Activated naive CD4-positive, alpha-beta T cell treated with anti-CD3 and anti-CD28 coated beads, Interleukin-2, amount 50 U/mL, for 72 hours (primary cell): ENCODE measurements around the gene BARHL1. TPM values are rescaled to one million over a fixed set of nuclear protein-coding genes. Genes with fewer than 3 reads are reported as not detected.

Experiments used
- ATAC-seq, 2 donors: fragments of 150-1000 bp; cut with Tn5 transposase; 2 replicates each; pipeline ENCODE4 v1.10.0; 2021; ENCODE audit warnings: mild to moderate bottlenecking in 2 of 2, moderate library complexity in 2 of 2
- DNase-seq, 2 donors: peaks; one replicate each; pipeline ENCODE4 v3.0.0; 2021 to 2022; ENCODE audit warnings: low spot score in 2 of 2
- H3K27ac Mint-ChIP-seq, 2 donors: one replicate each; pipeline ENCODE4 v1.8.0; 2022; ENCODE audit warnings: mild to moderate bottlenecking in 2 of 2, mixed read lengths in 2 of 2
- H3K36me3 Mint-ChIP-seq, 2 donors: one replicate each; pipeline ENCODE4 v1.8.0; 2022; ENCODE audit warnings: mixed read lengths in 2 of 2
- H3K9me3 Mint-ChIP-seq, 2 donors: one replicate each; pipeline ENCODE4 v1.8.0; 2022; ENCODE audit warnings: mixed read lengths in 2 of 2
- total RNA-seq, 2 donors: library from RNA; stranded (reverse); gene quantifications; one replicate each; pipeline ENCODE4 v1.2.3, GENCODE V29; 2022

The BARHL1 gene
- total RNA-seq, 2 donors from 2014 or later: not detected

DNA sequence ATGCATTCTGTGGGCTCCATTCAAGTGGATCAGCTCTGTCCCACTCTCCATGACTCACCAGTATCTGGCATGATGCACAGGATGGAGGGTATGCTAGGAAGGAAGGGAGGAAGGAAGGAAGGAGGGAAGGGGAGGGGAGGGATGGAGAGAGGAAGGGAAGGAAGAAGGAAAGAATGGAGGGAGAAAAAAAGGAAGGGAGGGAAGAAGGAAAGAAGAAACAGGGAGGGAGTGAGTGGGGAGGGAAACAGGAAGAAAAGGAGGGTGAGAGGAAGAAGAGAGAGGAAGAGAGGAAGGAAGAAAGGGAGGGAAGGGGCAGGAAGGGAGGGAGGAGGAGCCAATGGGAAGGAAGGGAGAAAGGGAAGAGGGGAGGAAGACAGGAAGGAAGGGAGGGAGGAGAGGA lies 5.3 kb upstream of the BARHL1 start:
- peaks cover 0 to 9% of the 10 kb centered on the region in 2 donors for H3K36me3 Mint-ChIP-seq
- DNase-seq (no peak), ATAC-seq (no peak)
- no peak overlapping the region for H3K27ac Mint-ChIP-seq
- H3K9me3 Mint-ChIP-seq: no peaks in the 10 kb centered on the region

DNA sequence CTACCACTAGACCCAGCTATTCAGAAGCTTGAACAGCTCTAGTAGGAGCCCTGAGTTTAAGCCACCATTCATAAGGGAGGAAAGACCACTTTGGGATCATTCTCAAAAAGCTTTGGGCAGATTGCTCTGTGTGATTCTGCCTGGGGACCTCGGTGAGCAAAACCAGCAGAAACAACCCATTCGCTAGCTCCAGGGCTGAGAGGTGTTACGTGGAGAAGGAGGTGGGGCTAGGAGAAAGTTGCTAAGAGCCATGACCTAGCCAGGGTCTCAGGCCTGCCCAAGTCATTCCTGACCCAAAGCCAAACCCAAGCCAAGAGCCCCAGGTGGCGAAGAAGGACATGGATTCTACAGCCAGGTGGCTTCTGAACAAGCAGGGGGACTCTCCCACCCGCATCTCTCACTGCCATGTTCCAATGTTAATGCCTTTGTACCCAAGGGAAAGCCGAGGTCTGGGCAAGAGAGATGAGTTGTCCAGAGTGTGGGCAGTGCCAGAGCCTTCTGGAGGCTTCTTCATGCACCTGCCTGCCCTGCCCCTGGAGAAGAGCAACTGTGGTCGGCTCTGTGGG lies 4.0 kb upstream of the BARHL1 start:
- Mint-ChIP-seq H3K9me3 (no peaks in the 10 kb centered on the region), H3K36me3 (peaks cover 0 to 9% of the 10 kb centered on the region in 2 donors), H3K27ac (no peak overlapping the region)
- no peak for ATAC-seq
- no peak for DNase-seq

- no peaks in the 10 kb centered on the region for H3K9me3 Mint-ChIP-seq
- DNase-seq: no peak
- H3K27ac Mint-ChIP-seq: no peak overlapping the region
- H3K36me3 Mint-ChIP-seq: peaks cover 0 to 12% of the 10 kb centered on the region in 2 donors
- no peak for ATAC-seq
These were observed 3.0 kb upstream of the BARHL1 start for GRCh38 chr9:132579427-132579798.

DNA sequence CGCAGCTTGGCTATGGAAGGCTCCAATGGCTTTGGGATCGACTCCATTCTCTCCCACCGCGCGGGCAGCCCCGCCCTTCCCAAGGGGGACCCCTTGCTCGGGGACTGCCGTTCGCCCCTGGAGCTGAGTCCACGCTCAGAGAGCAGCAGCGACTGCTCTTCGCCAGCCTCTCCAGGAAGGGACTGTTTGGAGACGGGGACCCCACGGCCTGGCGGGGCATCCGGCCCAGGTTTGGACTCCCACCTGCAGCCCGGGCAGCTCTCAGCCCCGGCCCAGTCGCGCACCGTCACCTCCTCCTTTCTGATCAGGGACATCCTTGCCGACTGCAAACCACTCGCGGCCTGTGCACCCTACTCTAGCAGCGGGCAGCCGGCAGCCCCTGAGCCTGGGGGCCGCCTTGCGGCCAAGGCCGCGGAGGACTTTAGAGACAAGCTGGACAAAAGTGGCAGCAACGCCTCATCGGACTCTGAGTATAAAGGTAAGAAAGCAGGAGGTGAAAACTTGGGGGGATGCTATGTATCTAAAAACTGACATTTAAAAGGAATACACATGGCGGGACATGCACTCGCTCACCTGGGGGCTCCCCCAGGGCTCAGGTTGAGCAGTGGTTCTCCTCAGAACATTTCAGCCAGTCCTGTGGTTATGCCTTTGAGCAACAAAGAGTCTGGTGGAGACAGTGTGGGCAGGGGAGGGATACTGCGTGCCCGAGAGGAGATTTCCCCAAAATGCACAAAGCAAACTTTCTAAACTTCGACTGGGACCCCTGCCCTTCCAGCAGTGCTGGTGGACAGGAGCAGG lies 579 bp downstream of the BARHL1 start:
- H3K27ac Mint-ChIP-seq: no peak overlapping the region
- ATAC-seq (no peak), DNase-seq (no peak)
- peaks cover 0 to 19% of the 10 kb centered on the region in 2 donors for H3K36me3 Mint-ChIP-seq
- H3K9me3 Mint-ChIP-seq: no peaks in the 10 kb centered on the region

DNA sequence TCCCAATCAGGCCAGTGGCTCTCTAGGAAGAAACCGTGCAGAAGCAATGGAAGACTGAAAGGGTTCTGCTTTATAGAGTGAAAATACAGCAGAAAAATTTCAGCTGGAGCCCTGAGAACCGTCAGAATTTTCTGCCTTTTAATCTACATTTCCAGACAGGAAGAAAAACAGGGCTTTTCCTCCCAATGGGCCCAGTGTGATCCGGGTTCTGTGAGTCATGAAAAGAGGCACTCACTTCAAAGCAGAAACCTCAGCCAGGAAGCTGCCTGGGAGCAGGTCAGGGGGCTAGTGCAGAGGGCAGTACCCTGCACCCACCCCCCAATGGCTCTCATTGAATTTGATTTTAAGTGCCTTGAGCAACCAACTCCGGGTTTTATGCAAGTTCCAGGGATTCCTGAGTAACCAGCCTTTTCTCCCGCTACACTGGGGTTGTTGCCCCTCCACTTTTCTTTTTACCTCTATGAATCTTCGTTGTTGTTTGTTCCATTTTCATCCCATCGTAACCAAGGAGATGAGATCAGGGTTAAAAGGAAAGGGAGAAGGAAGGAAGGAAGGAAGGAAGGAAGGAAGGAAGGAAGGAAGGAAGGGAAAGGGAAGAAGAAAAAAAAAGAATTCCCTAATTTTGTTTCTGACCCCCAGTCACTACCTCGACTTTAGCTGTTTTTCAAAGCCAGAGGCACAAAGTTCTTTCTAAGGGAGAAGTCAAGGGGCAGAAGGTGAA lies 1.3 kb downstream of the BARHL1 start:
- ATAC-seq: no peak
- Mint-ChIP-seq H3K27ac (no peak overlapping the region), H3K36me3 (peaks cover 0 to 17% of the 10 kb centered on the region in 2 donors), H3K9me3 (no peaks in the 10 kb centered on the region)
- DNase-seq: no peak

DNA sequence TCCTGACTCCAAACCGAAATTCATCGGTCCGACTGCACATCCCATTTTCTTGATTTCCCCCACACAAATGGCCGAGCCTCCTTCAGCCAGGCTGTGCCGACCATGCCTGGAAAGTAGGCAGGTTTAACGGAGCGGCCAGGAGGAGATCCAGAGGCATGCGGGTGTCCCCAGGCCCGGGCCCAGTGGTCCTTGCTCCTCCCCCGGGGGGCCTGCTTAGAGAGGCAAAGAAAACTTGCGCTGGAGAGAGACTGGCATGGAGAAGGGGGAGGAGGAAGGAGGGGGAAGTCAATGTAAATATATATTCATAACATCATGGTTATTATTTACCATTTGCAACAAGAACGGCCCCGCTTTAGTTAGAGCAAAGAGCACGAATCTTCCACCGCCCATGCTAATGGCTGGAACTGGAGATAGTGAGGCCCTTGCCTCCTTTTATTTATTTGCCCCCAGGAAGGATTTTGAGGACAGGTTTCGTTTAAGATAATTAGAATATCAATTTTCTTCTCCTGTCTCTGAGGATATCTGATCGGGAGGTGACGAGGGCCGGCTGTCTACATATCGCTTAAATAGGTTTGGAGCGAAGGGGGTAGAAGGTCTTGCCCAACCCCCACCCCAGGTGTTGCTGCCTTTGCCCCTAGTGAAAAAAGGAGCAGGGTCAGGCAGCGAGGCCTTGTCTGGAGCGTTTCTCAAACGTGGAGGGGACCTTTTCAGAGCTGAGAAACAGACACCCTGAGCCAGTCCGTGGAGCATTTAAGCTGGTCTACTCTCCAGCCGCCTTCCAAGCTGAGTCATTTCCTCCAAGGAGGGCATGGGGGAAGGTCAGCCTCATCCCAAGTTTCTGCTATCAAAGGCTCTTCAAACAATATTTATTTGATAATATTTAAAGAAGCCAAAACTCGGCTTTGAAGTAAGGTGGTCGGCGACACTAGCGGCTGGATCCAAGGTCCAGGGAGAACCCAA lies 2.5 kb downstream of the BARHL1 start:
- H3K27ac Mint-ChIP-seq: no peak overlapping the region
- H3K36me3 Mint-ChIP-seq: peaks cover 0 to 15% of the 10 kb centered on the region in 2 donors
- no peak for ATAC-seq

GRCh38 chr9:132585954-132586829 lies 3.8 kb downstream of the BARHL1 start:
- H3K27ac Mint-ChIP-seq: peak overlapping the region in 1 of 2 donors; percentile 2
- H3K9me3 Mint-ChIP-seq: no peaks in the 10 kb centered on the region
- H3K36me3 Mint-ChIP-seq: peaks cover 0 to 15% of the 10 kb centered on the region in 2 donors
- DNase-seq: peak in 1 of 2 donors; percentile 11
- no peak for ATAC-seq

More for the DNA sequence above, 2.5 kb downstream of the BARHL1 start:
- H3K9me3 Mint-ChIP-seq: no peaks in the 10 kb centered on the region
- DNase-seq: no peak

DNA sequence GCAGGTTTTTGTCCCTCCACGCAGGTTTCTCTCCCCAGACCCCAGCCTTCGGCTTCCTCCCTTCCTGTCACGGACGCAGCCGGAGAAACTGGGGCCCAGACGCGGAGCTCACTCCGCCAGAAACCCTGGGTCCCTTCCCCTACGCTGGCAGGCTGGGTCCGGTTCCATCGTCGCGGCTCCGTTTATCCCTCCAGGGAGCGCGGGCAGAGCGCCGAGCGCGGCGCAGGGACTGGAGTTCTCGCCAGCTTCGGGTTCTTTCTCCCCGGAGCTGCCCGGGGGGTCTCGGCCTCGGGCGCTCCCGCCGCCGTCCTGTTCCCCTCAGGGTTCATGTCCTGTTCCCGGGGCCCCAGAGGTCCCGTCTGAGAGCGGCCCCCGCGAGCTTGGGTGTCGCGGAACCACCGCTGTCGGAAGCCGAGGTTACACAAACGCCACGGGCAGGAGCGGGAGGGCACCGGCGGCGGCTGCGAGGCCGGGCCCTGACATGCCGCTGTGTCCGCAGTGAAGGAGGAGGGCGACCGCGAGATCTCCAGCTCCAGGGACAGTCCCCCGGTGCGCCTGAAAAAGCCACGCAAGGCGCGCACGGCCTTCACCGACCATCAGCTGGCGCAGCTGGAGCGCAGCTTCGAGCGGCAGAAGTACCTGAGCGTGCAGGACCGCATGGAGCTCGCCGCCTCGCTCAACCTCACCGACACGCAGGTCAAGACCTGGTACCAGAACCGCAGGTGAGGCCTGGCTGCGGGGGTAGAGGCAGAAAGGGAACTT lies 4.6 kb downstream of the BARHL1 start:
- DNase-seq (peak in 1 of 2 donors; percentile 15), ATAC-seq (peak in 1 of 2 donors; percentile 36)
- no peak overlapping the region for H3K27ac Mint-ChIP-seq
- no peaks in the 10 kb centered on the region for H3K9me3 Mint-ChIP-seq
- peaks cover 0 to 11% of the 10 kb centered on the region in 2 donors for H3K36me3 Mint-ChIP-seq

DNA sequence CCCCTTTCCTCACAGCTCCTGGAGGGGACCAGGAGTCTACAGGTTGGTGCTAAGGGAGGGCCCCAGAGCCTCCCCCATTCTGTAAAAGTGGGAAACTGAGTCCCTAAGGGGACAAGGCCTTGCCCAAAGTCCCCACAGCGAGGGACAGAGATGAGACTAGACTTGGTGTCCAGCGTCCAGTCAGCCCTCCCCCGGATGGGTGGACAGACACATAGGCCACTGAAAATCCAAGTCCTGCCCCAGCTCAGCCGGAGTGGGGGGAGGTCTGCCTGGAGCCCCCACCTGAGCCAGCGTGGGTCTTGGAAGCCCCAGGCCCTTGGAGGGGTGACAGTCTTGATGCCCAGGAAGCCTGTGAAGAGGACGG lies 5.2 kb downstream of the BARHL1 start:
- Mint-ChIP-seq H3K36me3 (peaks cover 0 to 11% of the 10 kb centered on the region in 2 donors), H3K9me3 (no peaks in the 10 kb centered on the region), H3K27ac (no peak overlapping the region)
- no peak for ATAC-seq
- peak in 1 of 2 donors; percentile 6 for DNase-seq

GRCh38 chr9:132588098-132588497 lies 5.7 kb downstream of the BARHL1 start:
- ATAC-seq (no peak), DNase-seq (no peak)
- peaks cover 0 to 11% of the 10 kb centered on the region in 2 donors for H3K36me3 Mint-ChIP-seq
- no peaks in the 10 kb centered on the region for H3K9me3 Mint-ChIP-seq
- no peak overlapping the region for H3K27ac Mint-ChIP-seq

GRCh38 chr9:132588501-132589147 lies 6.2 kb downstream of the BARHL1 start:
- DNase-seq: peak in 1 of 2 donors; percentile 10

DNA sequence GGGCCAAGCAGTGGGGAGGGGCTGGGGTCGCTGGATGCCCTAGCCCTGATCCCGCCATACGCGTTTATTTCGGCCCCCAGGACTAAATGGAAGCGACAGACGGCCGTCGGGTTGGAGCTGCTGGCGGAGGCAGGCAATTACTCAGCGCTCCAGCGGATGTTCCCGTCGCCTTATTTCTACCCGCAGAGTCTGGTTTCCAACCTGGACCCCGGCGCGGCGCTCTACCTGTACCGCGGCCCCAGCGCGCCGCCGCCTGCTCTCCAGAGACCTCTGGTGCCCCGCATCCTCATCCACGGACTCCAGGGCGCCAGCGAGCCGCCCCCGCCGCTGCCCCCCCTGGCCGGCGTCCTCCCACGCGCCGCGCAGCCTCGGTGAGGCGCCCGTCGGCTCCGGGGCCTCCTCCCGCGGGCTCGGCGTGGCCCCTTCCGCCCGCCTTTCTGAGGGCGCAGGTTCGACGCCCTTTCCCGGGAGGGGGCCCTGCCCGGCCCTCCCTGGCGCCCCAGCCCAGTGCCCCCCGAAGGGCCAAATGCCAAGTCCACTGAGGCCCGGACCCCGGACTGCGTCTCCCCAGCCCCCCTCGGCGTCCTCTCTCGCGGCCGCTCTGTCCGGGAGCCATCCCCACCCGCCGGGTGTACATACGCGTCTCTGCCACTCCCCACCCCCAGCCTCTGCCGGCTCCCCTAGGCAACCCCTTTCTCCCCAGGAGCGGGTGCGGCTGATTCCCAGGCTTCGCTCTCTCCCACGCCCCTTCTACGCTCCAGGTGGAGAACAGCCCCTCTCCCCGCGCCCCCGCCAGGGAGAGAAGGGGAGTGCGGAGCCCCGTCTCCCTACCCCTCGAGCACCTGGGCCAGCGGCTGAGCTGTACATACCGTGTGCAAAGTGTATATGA lies 7.0 kb downstream of the BARHL1 start:
- H3K9me3 Mint-ChIP-seq: no peaks in the 10 kb centered on the region
- ATAC-seq: peak in 1 of 2 donors; percentile 14
- peak in 1 of 2 donors; percentile 11 for DNase-seq
- H3K27ac Mint-ChIP-seq: no peak overlapping the region
- H3K36me3 Mint-ChIP-seq: peaks cover 8 to 9% of the 10 kb centered on the region in 2 donors

More at GRCh38 chr9:132588501-132589147, 6.2 kb downstream of the BARHL1 start:
- no peak for ATAC-seq
- no peak overlapping the region for H3K27ac Mint-ChIP-seq
- peaks cover 4 to 10% of the 10 kb centered on the region in 2 donors for H3K36me3 Mint-ChIP-seq
- H3K9me3 Mint-ChIP-seq: no peaks in the 10 kb centered on the region

GRCh38 chr9:132590037-132590317 lies 7.6 kb downstream of the BARHL1 start:
- Mint-ChIP-seq H3K36me3 (peaks cover 8 to 14% of the 10 kb centered on the region in 2 donors), H3K27ac (no peak overlapping the region), H3K9me3 (no peaks in the 10 kb centered on the region)
- DNase-seq (no peak), ATAC-seq (no peak)
